GM12872 (cell line): ENCODE data around the gene SLC6A6.

Experiments
- TF ChIP-seq, protein P1 (sequence below): IDR thresholded peaks from 3 replicates; pipeline ENCODE4 v1.5.1; 2011; ENCODE audit warnings: low read depth, mild to moderate bottlenecking, low read length, moderate library complexity; ENCODE audit not compliant: insufficient read depth

Gene SLC6A6

DNA sequence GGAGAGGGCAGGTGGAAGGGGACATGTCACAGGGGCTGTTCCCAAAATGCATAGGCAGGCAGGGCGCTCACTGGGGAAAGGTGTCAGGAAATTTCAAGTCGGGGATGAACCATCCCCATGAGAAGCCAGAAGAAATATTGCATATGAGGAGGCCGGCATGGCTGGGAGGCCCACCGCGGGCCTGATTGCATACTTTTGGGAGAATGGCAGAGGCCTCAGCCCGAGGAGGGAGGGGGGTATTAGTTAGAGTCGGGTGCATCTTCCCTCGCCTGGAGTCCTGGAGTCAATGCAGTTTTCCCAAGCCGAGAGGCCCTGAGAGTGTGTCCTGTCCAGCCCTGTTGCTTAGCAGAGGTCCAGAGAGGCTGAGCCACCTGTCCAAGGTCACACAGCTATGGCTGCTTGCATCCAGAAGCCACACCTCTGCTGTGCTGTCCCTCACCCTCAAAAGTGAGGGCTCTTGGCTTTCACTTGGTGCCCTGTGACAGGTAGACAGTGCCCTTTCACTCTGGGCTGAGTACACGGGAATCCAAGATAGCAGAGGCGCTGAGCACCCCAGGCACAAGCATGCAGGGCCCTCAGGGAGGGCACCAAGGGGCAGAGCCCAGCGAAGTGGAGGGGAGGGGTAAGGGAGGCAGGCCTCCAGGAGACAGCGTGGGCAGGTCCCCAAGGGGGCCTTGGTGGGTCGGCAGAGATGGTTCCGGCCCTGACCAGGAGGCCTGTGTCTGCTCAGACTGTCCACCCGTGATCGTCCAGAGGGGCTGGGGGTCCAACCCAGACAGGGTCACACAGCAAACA, 89.2 kb downstream of the SLC6A6 start:
- TF ChIP-seq, protein P1, sequence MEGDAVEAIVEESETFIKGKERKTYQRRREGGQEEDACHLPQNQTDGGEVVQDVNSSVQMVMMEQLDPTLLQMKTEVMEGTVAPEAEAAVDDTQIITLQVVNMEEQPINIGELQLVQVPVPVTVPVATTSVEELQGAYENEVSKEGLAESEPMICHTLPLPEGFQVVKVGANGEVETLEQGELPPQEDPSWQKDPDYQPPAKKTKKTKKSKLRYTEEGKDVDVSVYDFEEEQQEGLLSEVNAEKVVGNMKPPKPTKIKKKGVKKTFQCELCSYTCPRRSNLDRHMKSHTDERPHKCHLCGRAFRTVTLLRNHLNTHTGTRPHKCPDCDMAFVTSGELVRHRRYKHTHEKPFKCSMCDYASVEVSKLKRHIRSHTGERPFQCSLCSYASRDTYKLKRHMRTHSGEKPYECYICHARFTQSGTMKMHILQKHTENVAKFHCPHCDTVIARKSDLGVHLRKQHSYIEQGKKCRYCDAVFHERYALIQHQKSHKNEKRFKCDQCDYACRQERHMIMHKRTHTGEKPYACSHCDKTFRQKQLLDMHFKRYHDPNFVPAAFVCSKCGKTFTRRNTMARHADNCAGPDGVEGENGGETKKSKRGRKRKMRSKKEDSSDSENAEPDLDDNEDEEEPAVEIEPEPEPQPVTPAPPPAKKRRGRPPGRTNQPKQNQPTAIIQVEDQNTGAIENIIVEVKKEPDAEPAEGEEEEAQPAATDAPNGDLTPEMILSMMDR = no peak

DNA sequence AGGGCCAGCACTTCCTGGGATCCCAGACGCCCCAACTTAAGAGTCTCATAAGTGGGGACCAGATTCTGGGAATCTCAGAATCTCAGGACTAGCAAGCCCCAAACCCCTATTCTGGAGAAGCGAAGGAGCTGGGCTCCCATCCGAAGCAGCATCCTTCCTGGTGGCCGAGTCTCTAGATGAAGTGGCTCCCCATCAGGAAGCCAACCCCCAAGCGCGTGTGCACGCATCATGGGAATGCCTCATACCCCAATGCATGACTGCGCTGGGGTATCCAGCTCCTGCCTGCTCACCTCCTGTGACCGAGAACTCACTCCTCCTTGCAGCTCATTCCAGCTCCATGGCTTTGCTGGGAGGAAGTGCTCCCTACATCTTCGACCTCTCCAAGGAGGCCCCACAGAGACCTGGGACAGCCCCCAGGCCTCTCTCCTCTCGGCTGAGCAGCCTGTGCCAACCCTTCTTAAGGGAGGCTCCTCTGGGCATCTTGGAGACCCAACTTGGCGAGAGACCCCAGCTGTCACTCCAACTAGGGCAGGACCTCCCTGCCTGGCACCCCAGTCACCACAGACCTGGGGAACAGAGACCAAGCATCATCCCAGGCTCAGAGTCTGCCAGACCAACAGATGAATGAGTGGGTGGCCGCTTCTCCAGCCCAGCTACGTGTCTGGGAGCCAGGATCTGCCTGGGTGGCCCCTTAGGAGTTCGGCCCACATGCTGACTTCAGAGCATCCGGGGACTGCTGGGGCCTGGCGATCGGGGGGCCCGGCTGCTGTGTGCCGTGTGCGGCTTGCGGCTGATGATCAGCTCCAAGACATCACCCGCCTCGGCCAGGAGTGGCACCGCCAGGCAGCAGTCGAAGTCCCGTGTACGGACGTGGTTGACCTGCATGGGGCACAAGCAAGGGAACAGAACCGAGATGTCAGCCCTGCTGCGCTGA, 90.8 kb downstream of the SLC6A6 start:
- TF ChIP-seq, protein P1 = no peak

DNA sequence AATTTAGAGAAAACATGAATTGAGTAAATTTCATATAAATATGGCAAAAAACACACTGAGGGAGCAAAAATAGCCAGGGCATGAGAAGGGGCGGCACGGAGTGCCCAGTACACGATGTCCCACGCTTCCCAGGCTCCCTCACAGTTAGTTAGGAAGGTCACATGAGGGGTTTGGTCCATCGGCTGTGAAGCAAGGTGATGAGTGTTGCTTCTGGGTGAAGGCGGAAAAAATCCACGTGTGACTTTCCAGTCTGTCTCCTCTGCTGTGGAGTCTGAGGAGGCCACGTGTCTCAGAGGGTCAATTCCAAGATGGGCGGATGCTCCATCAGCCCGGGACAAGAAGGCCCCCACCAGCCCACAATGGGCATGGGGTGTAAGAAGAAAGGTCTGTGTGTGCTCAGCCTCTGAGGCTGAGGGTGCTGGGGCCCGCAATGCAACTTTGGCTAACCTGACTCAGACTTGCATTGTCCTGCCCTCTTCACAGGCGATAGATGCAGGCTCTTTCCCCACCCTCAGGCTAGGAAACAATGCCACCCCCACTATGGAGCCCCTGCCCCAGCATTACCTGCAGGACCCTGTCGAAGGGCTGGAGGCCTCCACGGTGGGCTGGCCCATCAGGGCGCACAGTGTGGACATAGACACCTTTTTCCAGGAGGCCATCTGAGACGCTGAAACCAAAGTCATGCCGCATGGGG, 92.0 kb downstream of the SLC6A6 start:
- TF ChIP-seq, protein P1 = no peak

DNA sequence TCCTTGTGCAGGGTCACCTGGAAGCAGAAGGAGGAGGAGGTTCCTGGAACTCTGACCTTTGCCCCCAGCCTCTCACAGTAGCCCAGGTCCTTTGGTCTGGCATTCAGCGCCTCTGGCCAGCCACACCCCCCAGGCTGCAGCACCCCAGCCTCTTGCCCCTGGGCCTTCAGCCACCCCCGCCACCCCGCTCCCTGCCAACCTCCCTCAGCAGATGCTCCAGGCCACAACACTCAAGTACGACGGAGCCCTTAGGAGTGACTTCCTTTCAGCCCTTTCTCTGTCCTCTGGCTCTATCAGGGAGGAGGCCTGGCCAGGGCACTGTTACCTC, 92.5 kb downstream of the SLC6A6 start:
- TF ChIP-seq, protein P1 = no peak

DNA sequence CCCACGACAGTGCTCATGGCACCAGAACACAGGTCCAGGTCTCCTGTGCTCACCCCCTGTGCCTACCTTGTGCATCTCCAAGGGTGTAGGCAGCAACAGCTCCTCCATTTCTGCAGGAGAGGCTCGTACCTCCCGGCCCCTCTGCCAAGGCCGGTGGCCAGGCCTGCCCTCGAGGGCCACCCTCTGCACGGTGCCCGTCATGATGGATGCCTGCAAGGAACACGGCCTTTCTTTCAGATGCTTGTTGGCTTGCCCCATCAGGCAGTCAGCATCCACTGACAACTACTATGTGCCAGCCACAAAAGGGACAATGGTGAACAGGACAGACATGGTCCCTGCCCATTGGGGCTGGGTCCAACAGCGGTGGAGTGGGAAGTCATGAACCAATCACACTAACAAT, 93.9 kb downstream of the SLC6A6 start:
- TF ChIP-seq, protein P1 = no peak

DNA sequence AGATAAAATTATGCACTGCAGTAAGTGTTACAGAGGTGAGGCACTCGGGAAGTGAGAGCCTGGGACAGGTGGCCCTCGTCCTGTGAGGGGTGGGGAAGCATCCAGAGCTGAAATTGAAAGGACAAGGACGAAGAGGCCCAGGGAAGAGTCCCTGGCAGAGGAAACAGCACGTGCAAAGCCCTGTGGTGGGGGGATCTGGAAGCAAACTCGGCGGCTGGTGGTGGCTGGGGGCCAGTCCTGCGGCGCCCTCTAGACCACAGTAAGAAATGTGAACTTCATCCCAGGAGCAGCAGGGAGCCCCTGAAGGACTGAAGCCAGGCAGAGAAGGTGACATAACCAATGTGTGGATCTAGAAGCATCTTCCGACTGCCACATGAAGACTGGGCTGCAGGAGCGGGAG, 94.9 kb downstream of the SLC6A6 start:
- TF ChIP-seq, protein P1 = no peak

DNA sequence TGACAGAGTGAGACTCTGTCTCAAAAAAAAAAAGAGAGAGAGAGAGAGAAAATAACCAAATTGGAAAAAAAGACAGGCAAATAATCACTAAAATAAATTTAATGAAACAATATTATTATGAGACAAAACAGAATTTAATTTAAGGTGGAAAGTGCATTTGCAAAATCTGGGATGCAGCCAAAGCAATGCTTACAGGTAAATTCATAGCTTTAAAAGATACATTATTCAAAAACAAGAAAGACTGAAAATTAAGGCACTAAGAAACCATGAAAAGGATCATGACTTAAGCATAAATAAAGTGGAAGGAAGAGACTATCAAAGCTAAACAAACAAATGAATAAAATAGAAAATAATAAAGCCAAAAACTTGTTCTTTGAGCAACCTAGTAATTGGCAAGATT, 100.1 kb downstream of the SLC6A6 start:
- TF ChIP-seq, protein P1 = no peak
